HCT116 (cell line): ENCODE data around the gene CCL28. TPM values are rescaled to one million over a fixed set of nuclear protein-coding genes. Genes with fewer than 3 reads are reported as not detected.

Experiments
- ATAC-seq: fragments of 200-7000 bp; cut with Tn5 transposase; 2 replicates; pipeline ENCODE4 v1.9.1; 2020; ENCODE audit warnings: mild to moderate bottlenecking, moderate library complexity
- BruUV-seq: library from RNA; stranded (reverse); fragments of 400-500 nt; replicated peaks from 2 replicates; lab custom pipeline; 2021; lab: Mats Ljungman, UMichigan
- CTCF ChIA-PET: fragments of 300-600 bp; sonication (Branson Sonifier 250); formaldehyde crosslinking; loops from one replicate; lab custom pipeline; 2021; ENCODE audit warnings: antibody characterized with exemption; lab: Charles Lee
- POLR2A ChIA-PET: fragments of 300-600, 350-600 bp; sonication (Branson Sonifier 250); formaldehyde crosslinking; loops from one replicate; lab custom pipeline; 2021; ENCODE audit warnings: antibody characterized with exemption; lab: Charles Lee
- RAD21 ChIA-PET, 2 experiments: fragments of 300-600 bp; sonication (Branson Sonifier 250); formaldehyde crosslinking; loops; one replicate each; lab custom pipeline; 2023; ENCODE audit warnings: low total read pairs in 2 of 2; ENCODE audit not compliant: uncharacterized antibody in 2 of 2, unreplicated experiment in 2 of 2, low non-redundant PET in 1 of 2; lab: Charles Lee
- DNase-seq: peaks from one replicate; pipeline ENCODE4 v3.0.0-alpha.2; 2010; ENCODE audit warnings: low read depth, low spot score
- H2AFZ ChIP-seq: fragments of 200-600 bp; shearing (Covaris generic), sonication (generic); 2 replicates; pipeline ENCODE4 v1.6.1; 2017; ENCODE audit warnings: low read depth, mixed run types, mixed read lengths, antibody characterized with exemption, low read length; ENCODE audit not compliant: poor library complexity, severe bottlenecking
- H3K27ac ChIP-seq: 2 replicates; pipeline ENCODE4 v1.5.1; 2012; ENCODE audit warnings: low read depth, low read length
- H3K27me3 ChIP-seq: fragments of 200-600 bp; sonication (generic); 2 replicates; pipeline ENCODE4 v1.6.1; 2016; ENCODE audit warnings: mixed run types, low read length, mixed read lengths; ENCODE audit not compliant: insufficient read depth
- H3K36me3 ChIP-seq, 2 experiments: fragments of 200-500 bp in 1 of 2; fragments of 200-600 bp in 1 of 2; sonication (Bioruptor generic) in 1 of 2; sonication (generic) in 1 of 2; 2 replicates each; pipeline versions ENCODE4 v1.5.1 to v1.6.1; 2014 to 2016; ENCODE audit warnings: low read length in 2 of 2, inconsistent platforms in 1 of 2, mixed read lengths in 1 of 2, mixed run types in 1 of 2; ENCODE audit not compliant: insufficient read depth in 2 of 2, control insufficient read depth in 1 of 2
- H3K4me1 ChIP-seq, 2 experiments: fragments of 200-600 bp in 1 of 2; sonication (generic) in 1 of 2; 2 replicates each; pipeline versions ENCODE4 v1.5.1 to v1.6.1; 2012 to 2017; ENCODE audit warnings: low read length in 2 of 2, inconsistent platforms in 1 of 2, mild to moderate bottlenecking in 1 of 2, mixed read lengths in 1 of 2, mixed run types in 1 of 2, moderate library complexity in 1 of 2; ENCODE audit not compliant: insufficient read depth in 2 of 2, control insufficient read depth in 1 of 2
- H3K4me2 ChIP-seq: fragments of 200-600 bp; sonication (generic); 2 replicates; pipeline ENCODE4 v1.6.1; 2017; ENCODE audit warnings: mixed run types, low read length, mixed read lengths
- H3K4me3 ChIP-seq, 2 experiments: fragments of 200-600 bp in 1 of 2; sonication (generic) in 1 of 2; replicated peaks in 1 of 2; 2 replicates each; pipeline ENCODE4 v1.5.1; 2011 to 2016; ENCODE audit warnings: low read length in 2 of 2, control low read depth in 1 of 2, low read depth in 1 of 2, mild to moderate bottlenecking in 1 of 2, mixed read lengths in 1 of 2, mixed run types in 1 of 2
- H3K79me2 ChIP-seq: fragments of 200-600 bp; sonication (generic); 2 replicates; pipeline ENCODE4 v1.6.1; 2017; ENCODE audit warnings: mild to moderate bottlenecking, mixed run types, low read length, moderate library complexity, mixed read lengths; ENCODE audit not compliant: insufficient read depth
- H3K9ac ChIP-seq: fragments of 200-600 bp; sonication (generic); 2 replicates; pipeline ENCODE4 v1.6.1; 2016; ENCODE audit warnings: low read length, mixed read lengths
- H3K9me2 ChIP-seq: fragments of 200-600 bp; sonication (generic), shearing (Covaris generic); 2 replicates; pipeline ENCODE4 v1.6.1; 2017; ENCODE audit warnings: mixed run types, mild to moderate bottlenecking, moderate library complexity; ENCODE audit not compliant: insufficient read depth
- H3K9me3 ChIP-seq, 2 experiments: fragments of 200-500 bp in 1 of 2; fragments of 200-600 bp in 1 of 2; sonication (Bioruptor generic) in 1 of 2; sonication (generic) in 1 of 2; 2 replicates each; pipeline ENCODE4 v1.6.1; 2014 to 2017; ENCODE audit warnings: low read length in 2 of 2, mixed read lengths in 2 of 2, inconsistent platforms in 1 of 2, low read depth in 1 of 2, mild to moderate bottlenecking in 1 of 2, mixed run types in 1 of 2, moderate library complexity in 1 of 2; ENCODE audit not compliant: control insufficient read depth in 1 of 2, insufficient read depth in 1 of 2
- H4K20me1 ChIP-seq: fragments of 200-600 bp; sonication (generic), shearing (Covaris generic); 2 replicates; pipeline ENCODE4 v1.6.1; 2017; ENCODE audit warnings: mixed run types, mild to moderate bottlenecking, moderate library complexity; ENCODE audit not compliant: insufficient read depth
- CBX3 ChIP-seq: IDR thresholded peaks from 2 replicates; pipeline ENCODE4 v1.6.1; 2012; ENCODE audit warnings: low read depth
- CEBPB ChIP-seq: IDR thresholded peaks from 2 replicates; pipeline ENCODE4 v1.6.1; 2012; ENCODE audit warnings: low read depth
- EGR1 ChIP-seq: IDR thresholded peaks from 2 replicates; pipeline ENCODE4 v1.6.1; 2012; ENCODE audit warnings: low read depth
- ELF1 ChIP-seq: IDR thresholded peaks from 2 replicates; pipeline ENCODE4 v1.6.1; 2012; ENCODE audit warnings: low read depth, borderline replicate concordance
- EZH2 ChIP-seq: fragments of 200-600 bp; sonication (generic); IDR thresholded peaks from 2 replicates; pipeline ENCODE4 v1.6.1; 2017; ENCODE audit warnings: antibody characterized with exemption, mixed run types
- EZH2phosphoT487 ChIP-seq: fragments of 200-600 bp; IDR thresholded peaks from 2 replicates; pipeline ENCODE4 v1.6.1; 2018; ENCODE audit warnings: antibody characterized with exemption, borderline replicate concordance
- POLR2A ChIP-seq: IDR thresholded peaks from 2 replicates; pipeline ENCODE4 v1.7.0; 2011; ENCODE audit warnings: borderline replicate concordance; ENCODE audit not compliant: insufficient read depth, insufficient read length; ENCODE audit errors: extremely low read depth
- POLR2AphosphoS5 ChIP-seq: IDR thresholded peaks from 2 replicates; pipeline ENCODE4 v1.6.1; 2011; ENCODE audit warnings: mild to moderate bottlenecking, low read depth, low read length, moderate library complexity
- RAD21 ChIP-seq: IDR thresholded peaks from 2 replicates; pipeline ENCODE4 v1.6.1; 2012; ENCODE audit warnings: low read depth, mild to moderate bottlenecking
- REST ChIP-seq: IDR thresholded peaks from 2 replicates; pipeline ENCODE4 v1.6.1; 2012; ENCODE audit warnings: low read depth
- SP1 ChIP-seq: IDR thresholded peaks from 2 replicates; pipeline ENCODE4 v1.6.1; 2012; ENCODE audit warnings: low read depth
- SRF ChIP-seq: IDR thresholded peaks from 2 replicates; pipeline ENCODE4 v1.6.1; 2012; ENCODE audit warnings: low read depth
- YY1 ChIP-seq: IDR thresholded peaks from 2 replicates; pipeline ENCODE4 v1.6.1; 2011; ENCODE audit warnings: low read length, low read depth, moderate library complexity, mild to moderate bottlenecking; ENCODE audit not compliant: insufficient replicate concordance; ENCODE audit errors: extremely low read depth
- ZFX ChIP-seq: fragments of 450-650 bp; IDR thresholded peaks from 2 replicates; pipeline ENCODE4 v1.6.1; 2017
- ZNF274 ChIP-seq: fragments of 200-500 bp; sonication (Bioruptor generic); IDR thresholded peaks from 2 replicates; pipeline ENCODE4 v1.6.1; 2014; ENCODE audit warnings: mild to moderate bottlenecking, low read depth, low read length, inconsistent platforms
- intact Hi-C: fragments of 100-400 bp; cut with micrococcal nuclease; formaldehyde crosslinking; loops from 2 replicates; pipeline ENCODE4 v1.10.0; 2022
- total RNA-seq: library from RNA; stranded (reverse); gene quantifications from one replicate; pipeline ENCODE4 v1.2.1, GENCODE V29; 2021; ENCODE audit not compliant: unreplicated experiment
- TF ChIP-seq, protein P1 (sequence below): IDR thresholded peaks from 2 replicates; pipeline ENCODE4 v1.6.1; 2011; ENCODE audit warnings: mild to moderate bottlenecking, low read length, moderate library complexity; ENCODE audit not compliant: insufficient replicate concordance; ENCODE audit errors: extremely low read depth

The CCL28 gene
- total RNA-seq, 1 experiment from 2014 or later = 0.25 TPM

DNA sequence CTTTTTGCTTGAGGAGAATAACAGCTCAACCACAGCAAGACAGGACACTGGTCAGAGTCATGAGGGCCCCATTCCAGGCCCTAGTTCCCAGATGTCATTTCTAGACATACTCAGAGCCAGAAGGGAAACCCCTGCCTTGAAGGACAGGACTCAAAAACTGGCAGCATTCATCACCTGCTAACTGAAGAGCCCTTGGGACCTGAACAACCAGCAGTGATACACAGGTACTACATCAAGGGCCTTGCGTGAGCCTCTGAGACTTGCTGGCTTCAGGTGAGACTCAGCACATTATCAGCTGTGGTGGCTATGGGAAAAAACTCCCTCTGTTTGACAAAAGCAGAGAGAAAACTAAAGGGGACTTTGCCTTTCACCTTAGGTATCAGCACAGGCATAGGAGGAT, 48.9 kb upstream of the CCL28 start:
- peaks cover 8 to 18% of the 10 kb centered on the region in 2 experiments; a peak in 2 of 4 replicates for H3K9me3 ChIP-seq
- no TSS peak for BruUV-seq
- H4K20me1 ChIP-seq = no peaks in the 10 kb centered on the region
- H3K4me3 ChIP-seq = no peak overlapping the region
- ChIA-PET POLR2A (no interaction called here), CTCF (no interaction called here), RAD21 (no interaction called here)
- H3K9ac ChIP-seq = no peak overlapping the region
- H2AFZ ChIP-seq = no peak overlapping the region
- no peaks in the 10 kb centered on the region for H3K27me3 ChIP-seq
- H3K27ac ChIP-seq = no peak overlapping the region
- H3K9me2 ChIP-seq = no peaks in the 10 kb centered on the region
- H3K4me2 ChIP-seq = no peak overlapping the region
- ATAC-seq (no peak), DNase-seq (no peak)
- H3K79me2 ChIP-seq = peaks cover 27% of the 10 kb centered on the region
- intact Hi-C loops = no loop called here
- peaks cover 0 to 11% of the 10 kb centered on the region in 2 experiments; a peak in 2 of 4 replicates for H3K36me3 ChIP-seq
- H3K4me1 ChIP-seq = no peaks in the 10 kb centered on the region
- TF ChIP-seq EGR1 (no peak), ELF1 (no peak)

- H3K27ac ChIP-seq = no peak overlapping the region
- no peaks in the 10 kb centered on the region for H4K20me1 ChIP-seq
- ChIA-PET RAD21 (no interaction called here), CTCF (no interaction called here), POLR2A (no interaction called here)
- no peaks in the 10 kb centered on the region for H3K9me2 ChIP-seq
- H3K79me2 ChIP-seq = peaks cover 18% of the 10 kb centered on the region
- ATAC-seq (no peak), DNase-seq (no peak)
- no peaks in the 10 kb centered on the region for H3K27me3 ChIP-seq
- intact Hi-C loops = no loop called here
- peaks cover 8 to 18% of the 10 kb centered on the region in 2 experiments; a peak in 2 of 4 replicates for H3K9me3 ChIP-seq
- H3K4me3 ChIP-seq = no peak overlapping the region
- BruUV-seq = no TSS peak
- H3K4me1 ChIP-seq = no peaks in the 10 kb centered on the region
- no peak overlapping the region for H3K4me2 ChIP-seq
- no peak overlapping the region for H2AFZ ChIP-seq
- no peak overlapping the region for H3K9ac ChIP-seq
- TF ChIP-seq POLR2AphosphoS5 (no peak), REST (no peak), ZNF274 (no peak), CBX3 (no peak), CEBPB (no peak), YY1 (no peak), POLR2A (no peak), EGR1 (no peak), SRF (no peak), ZFX (no peak), EZH2 (no peak), RAD21 (no peak), SP1 (no peak), EZH2phosphoT487 (no peak)
- TF ChIP-seq, protein P1, sequence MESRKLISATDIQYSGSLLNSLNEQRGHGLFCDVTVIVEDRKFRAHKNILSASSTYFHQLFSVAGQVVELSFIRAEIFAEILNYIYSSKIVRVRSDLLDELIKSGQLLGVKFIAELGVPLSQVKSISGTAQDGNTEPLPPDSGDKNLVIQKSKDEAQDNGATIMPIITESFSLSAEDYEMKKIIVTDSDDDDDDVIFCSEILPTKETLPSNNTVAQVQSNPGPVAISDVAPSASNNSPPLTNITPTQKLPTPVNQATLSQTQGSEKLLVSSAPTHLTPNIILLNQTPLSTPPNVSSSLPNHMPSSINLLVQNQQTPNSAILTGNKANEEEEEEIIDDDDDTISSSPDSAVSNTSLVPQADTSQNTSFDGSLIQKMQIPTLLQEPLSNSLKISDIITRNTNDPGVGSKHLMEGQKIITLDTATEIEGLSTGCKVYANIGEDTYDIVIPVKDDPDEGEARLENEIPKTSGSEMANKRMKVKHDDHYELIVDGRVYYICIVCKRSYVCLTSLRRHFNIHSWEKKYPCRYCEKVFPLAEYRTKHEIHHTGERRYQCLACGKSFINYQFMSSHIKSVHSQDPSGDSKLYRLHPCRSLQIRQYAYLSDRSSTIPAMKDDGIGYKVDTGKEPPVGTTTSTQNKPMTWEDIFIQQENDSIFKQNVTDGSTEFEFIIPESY = no peak
- peaks cover 0 to 9% of the 10 kb centered on the region in 2 experiments; a peak in 2 of 4 replicates for H3K36me3 ChIP-seq
These were observed 44.4 kb upstream of the CCL28 start for GRCh38 chr5:43456556-43456955.
